Stomach smooth muscle (tissue), 2 donors: ENCODE measurements around the gene MSGN1.

Experiments
- H3K27ac ChIP-seq: one replicate; pipeline ENCODE4 v1.7.0; 2013; ENCODE audit warnings: mild to moderate bottlenecking, low read length, inconsistent platforms
- H3K27me3 ChIP-seq, 2 donors: one replicate each; pipeline ENCODE4 v1.7.0; 2013; ENCODE audit warnings: low read length in 2 of 2; ENCODE audit not compliant: insufficient read depth in 2 of 2, control insufficient read depth in 1 of 2
- H3K36me3 ChIP-seq, 2 donors: one replicate each; pipeline ENCODE4 v1.7.0; 2013; ENCODE audit warnings: low read length in 2 of 2; ENCODE audit not compliant: control insufficient read depth in 2 of 2, insufficient read depth in 2 of 2
- H3K4me1 ChIP-seq: one replicate; pipeline ENCODE4 v1.7.0; 2013; ENCODE audit warnings: low read length; ENCODE audit not compliant: control insufficient read depth, insufficient read depth
- H3K4me3 ChIP-seq, 2 donors: one replicate each; pipeline ENCODE4 v1.7.0; 2013; ENCODE audit warnings: low read length in 2 of 2
- H3K9ac ChIP-seq, 2 donors: one replicate each; pipeline ENCODE4 v1.7.0; 2013; ENCODE audit warnings: low read length in 2 of 2, mild to moderate bottlenecking in 1 of 2
- H3K9me3 ChIP-seq, 2 donors: one replicate each; pipeline ENCODE4 v1.7.0; 2013; ENCODE audit warnings: low read length in 2 of 2; ENCODE audit not compliant: control insufficient read depth in 2 of 2
- donor health status: healthy.
- donor health status: Pancreatic carcinoma.

The MSGN1 gene

DNA sequence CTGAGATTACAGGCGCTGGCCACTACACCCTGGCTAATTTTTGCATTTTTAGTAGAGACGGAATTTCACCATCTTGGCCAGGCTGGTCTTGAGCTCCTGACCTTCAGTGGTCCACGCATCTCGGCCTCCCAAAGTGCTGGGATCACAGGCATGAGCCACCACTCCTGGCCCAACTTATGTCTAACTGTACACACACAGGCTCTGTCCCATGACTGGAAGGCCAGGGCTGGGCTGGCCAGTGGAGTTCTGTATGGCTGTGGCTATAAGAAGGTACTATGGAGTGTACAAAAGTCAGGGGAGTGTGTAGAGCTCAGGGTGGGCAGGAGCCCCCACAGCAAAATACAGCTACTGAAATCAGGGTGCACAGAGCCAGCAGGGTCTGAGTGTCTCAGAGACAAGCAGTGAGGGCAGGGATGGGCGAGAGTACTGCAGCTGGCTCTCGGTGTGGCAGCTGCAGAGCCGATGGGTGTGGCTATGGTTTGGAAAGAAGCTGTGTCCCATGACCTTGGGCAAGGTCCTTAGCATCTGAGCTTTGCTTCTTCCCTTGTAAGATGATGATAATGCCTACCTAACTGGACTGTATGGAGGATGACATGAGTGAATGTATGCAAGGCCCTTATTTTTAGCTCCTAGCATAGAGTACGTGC, 10.4 kb upstream of the MSGN1 start:
- H3K27ac ChIP-seq, result no peak overlapping the region
- H3K36me3 ChIP-seq, result no peaks in the 10 kb centered on the region
- H3K9ac ChIP-seq, result no peak overlapping the region
- no peaks in the 10 kb centered on the region for H3K4me1 ChIP-seq
- H3K9me3 ChIP-seq, result no peaks in the 10 kb centered on the region
- no peaks in the 10 kb centered on the region for H3K27me3 ChIP-seq
- no peak overlapping the region for H3K4me3 ChIP-seq

DNA sequence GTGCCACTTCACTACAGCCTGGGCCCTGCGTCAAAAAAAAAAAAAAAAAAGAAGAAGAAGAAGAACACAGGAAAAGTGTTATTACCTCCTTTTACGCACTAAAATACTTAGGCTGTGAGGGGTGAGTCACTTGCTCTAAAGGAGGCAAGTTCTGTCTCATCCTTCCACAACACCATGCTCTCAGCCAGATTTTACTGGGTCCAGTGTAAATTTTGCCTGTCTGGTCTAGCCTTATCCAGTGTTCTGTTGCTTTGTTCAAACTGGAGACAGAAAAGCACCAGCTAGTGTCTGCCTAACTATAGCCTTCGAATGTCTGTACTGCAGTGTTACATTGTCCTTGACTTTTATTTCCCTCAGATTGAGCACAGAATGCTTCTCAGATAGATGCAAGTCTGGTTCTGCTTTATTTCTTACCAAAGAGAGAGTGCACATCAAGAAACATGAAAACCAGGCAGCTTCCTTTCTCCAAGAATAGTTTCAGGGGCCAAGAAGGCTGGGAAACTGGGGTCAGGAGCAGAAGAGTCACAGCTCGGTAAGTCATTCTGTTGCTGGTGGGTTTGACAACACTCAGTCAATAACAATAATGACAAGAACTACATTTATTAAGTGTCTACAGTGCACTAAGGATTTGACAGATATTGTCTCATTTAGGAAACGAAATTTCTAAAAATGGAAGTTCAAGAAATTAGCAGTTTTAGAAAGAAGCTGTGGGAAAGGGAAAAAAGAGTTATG, 3.1 kb upstream of the MSGN1 start:
- Histone ChIP-seq H3K9me3 (no peaks in the 10 kb centered on the region), H3K36me3 (no peaks in the 10 kb centered on the region), H3K4me1 (no peaks in the 10 kb centered on the region), H3K9ac (no peak overlapping the region), H3K4me3 (no peak overlapping the region), H3K27ac (no peak overlapping the region), H3K27me3 (no peaks in the 10 kb centered on the region)

DNA sequence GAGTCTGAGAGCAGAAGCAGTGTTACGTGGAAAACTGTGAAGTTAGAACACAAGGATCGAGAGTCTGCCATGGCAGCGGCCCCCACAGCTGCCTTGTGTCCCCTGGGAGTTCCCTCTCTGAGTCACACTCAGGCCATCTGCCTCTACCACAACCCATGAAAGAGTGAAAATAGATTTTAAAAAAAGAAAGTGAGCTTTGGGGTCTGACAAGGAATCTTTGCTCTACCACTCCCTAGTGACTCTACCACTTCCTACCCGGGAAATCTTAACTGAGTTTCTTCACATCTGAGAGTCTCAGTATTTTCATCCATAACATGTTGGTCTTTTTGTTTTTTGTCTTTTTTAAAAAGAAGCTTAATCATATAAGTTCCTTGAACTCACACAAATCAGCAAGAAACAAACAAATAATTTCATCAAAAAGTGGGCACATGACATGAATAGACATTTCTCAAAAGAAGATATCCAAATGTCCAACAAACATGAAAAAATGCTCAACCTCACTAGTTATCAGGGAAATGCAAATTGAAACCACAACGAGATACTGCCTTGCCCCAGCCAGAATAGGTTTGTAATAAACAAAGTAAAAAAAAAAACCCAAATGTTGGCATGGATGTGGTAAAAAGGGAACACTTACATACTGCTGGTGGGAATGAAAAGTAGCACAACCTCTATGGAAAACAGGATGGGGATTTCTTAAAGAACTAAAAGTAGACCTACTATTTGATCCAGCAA, 2.4 kb upstream of the MSGN1 start:
- H3K27me3 ChIP-seq, result no peaks in the 10 kb centered on the region
- H3K36me3 ChIP-seq, result no peaks in the 10 kb centered on the region
- no peaks in the 10 kb centered on the region for H3K9me3 ChIP-seq
- H3K9ac ChIP-seq, result no peak overlapping the region
- no peak overlapping the region for H3K4me3 ChIP-seq
- no peaks in the 10 kb centered on the region for H3K4me1 ChIP-seq
- H3K27ac ChIP-seq, result no peak overlapping the region

- H3K27ac ChIP-seq, result no peak overlapping the region
- no peak overlapping the region for H3K9ac ChIP-seq
- H3K27me3 ChIP-seq, result no peaks in the 10 kb centered on the region
- no peaks in the 10 kb centered on the region for H3K4me1 ChIP-seq
- no peak overlapping the region for H3K4me3 ChIP-seq
- no peaks in the 10 kb centered on the region for H3K36me3 ChIP-seq
- no peaks in the 10 kb centered on the region for H3K9me3 ChIP-seq
These were observed 1.7 kb upstream of the MSGN1 start for GRCh38 chr2:17814601-17815000.

- no peak overlapping the region for H3K27ac ChIP-seq
- H3K9me3 ChIP-seq, result no peaks in the 10 kb centered on the region
- H3K9ac ChIP-seq, result no peak overlapping the region
- H3K4me3 ChIP-seq, result no peak overlapping the region
- H3K27me3 ChIP-seq, result no peaks in the 10 kb centered on the region
- no peaks in the 10 kb centered on the region for H3K4me1 ChIP-seq
- H3K36me3 ChIP-seq, result no peaks in the 10 kb centered on the region
These were observed 634 bp upstream of the MSGN1 start for GRCh38 chr2:17815468-17816184.

DNA sequence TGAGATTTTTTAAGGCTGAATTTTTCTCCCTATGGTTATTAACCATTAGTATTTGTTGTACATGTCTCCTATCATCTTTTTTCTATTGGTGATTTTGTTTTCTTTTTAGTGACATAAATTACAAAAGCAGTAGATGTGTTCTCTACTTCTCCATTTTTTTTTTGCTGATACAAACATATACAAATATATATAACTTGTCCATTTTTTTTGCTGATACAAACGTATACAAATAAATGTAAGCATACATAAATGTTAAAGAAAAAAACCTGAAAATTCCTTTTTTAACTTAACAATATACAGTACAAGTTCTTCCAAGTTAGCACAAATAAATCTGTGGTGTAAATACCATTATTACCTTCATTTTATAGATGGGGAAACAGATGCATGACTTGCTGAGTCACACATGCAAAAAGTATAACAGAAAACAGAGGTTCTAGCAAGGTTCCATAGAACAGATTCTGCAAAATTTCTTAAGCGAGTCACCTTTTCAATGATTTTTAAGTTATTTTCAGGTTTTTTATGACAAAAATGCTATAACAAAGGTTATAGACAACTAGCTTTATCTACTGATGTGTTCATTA, 2.1 kb downstream of the MSGN1 start:
- Histone ChIP-seq H3K4me1 (peaks cover 14% of the 10 kb centered on the region), H3K27ac (no peak overlapping the region), H3K9ac (no peak overlapping the region), H3K9me3 (no peaks in the 10 kb centered on the region), H3K36me3 (no peaks in the 10 kb centered on the region), H3K4me3 (no peak overlapping the region), H3K27me3 (no peaks in the 10 kb centered on the region)

- Histone ChIP-seq H3K27me3 (no peaks in the 10 kb centered on the region), H3K4me3 (no peak overlapping the region), H3K36me3 (no peaks in the 10 kb centered on the region), H3K4me1 (peaks cover 14% of the 10 kb centered on the region), H3K9me3 (no peaks in the 10 kb centered on the region), H3K9ac (no peak overlapping the region), H3K27ac (no peak overlapping the region)
These were observed 4.8 kb downstream of the MSGN1 start for GRCh38 chr2:17821080-17821479.

DNA sequence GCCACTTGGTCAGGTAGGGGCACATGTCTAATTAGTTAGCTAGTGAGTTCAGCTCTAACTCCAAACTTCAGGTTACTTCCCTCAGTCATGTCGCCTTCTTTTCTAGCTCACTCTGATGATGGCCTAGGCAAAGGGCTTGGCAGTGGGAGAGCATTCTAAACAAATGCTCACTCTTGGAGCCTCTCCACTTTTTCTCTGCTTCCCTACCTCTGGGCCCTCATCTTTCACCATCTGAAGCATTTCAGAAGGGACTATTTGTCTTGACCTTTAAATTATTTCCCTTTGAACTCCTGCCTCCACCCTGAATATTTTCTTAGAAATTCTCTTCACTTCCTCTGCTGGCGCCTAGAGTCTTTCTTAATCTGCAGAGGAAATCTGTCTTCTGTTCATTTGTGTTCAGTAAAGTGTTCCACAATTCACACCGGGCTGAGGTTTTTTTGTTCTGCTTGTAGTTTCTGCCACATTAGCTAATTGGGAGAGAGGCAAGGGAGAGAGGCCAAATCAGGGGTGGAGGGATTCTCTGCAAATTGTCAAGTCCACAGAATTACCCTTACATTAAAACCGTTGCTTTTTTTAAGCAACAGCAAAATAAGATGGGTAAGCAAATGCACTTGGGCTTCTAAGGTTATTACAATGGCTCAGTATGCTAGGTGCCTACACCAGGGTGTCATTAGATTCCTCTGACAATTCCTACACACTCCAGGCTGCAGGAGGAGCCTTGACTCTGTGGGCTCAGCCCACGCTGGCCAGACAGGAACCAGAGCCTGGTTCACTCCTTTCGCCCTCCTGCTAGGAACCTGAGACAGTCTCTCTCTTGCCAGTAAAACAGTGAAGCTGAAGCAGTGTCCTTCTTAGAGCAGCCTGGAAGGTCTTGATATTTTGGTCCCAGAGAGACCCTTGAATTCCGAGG, 5.5 kb downstream of the MSGN1 start:
- H3K36me3 ChIP-seq, result no peaks in the 10 kb centered on the region
- no peak overlapping the region for H3K4me3 ChIP-seq
- no peak overlapping the region for H3K9ac ChIP-seq
- no peaks in the 10 kb centered on the region for H3K9me3 ChIP-seq
- peak overlapping the region; percentile 1 for H3K27ac ChIP-seq
- H3K4me1 ChIP-seq, result peaks cover 14% of the 10 kb centered on the region
- no peaks in the 10 kb centered on the region for H3K27me3 ChIP-seq

DNA sequence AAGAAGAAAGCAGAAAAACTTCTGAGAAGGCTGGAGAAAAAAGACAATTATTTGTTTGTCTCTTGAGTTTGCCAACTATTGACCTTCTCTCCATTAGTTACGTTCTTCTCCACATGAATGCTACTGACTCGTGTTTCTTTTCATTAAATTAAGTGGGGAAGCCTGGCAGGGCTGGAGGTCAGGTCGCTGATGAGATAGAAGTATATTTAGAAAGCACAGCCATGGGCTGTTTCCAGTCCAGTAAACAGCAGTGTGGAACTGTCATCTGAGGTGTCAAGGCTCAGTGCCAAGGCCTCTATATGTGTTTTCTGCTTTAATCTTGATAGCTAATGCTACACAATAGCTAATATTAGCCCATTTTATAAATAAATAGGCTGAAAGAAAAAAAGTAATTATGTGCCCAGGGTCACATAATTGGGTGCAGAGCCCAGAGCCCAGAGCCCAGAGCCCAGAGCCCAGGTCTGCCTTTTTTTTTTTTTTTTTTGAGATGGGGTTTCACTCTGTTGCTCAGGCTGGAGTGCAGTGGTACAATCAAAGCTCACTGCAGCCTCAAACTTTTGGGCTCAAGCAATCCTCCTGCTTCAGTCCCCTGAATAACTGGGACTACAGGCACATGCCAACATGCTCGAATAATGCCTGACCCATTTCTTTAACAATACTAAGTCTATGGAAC, 6.3 kb downstream of the MSGN1 start:
- H3K4me3 ChIP-seq, result no peak overlapping the region
- peaks cover 14% of the 10 kb centered on the region for H3K4me1 ChIP-seq
- H3K9ac ChIP-seq, result no peak overlapping the region
- H3K27me3 ChIP-seq, result no peaks in the 10 kb centered on the region
- H3K36me3 ChIP-seq, result no peaks in the 10 kb centered on the region
- H3K27ac ChIP-seq, result peak overlapping the region; percentile 1
- no peaks in the 10 kb centered on the region for H3K9me3 ChIP-seq
